NCI-H345 treated with DMSO at 0.1 percent for 48 hours (cell line): ENCODE measurements around the gene TRABD2B.

Source experiments
- DNase-seq: peaks from one replicate; lab custom pipeline; 2025; ENCODE audit not compliant: unreplicated experiment; lab: John Stamatoyannopoulos, UW

The TRABD2B gene

DNA sequence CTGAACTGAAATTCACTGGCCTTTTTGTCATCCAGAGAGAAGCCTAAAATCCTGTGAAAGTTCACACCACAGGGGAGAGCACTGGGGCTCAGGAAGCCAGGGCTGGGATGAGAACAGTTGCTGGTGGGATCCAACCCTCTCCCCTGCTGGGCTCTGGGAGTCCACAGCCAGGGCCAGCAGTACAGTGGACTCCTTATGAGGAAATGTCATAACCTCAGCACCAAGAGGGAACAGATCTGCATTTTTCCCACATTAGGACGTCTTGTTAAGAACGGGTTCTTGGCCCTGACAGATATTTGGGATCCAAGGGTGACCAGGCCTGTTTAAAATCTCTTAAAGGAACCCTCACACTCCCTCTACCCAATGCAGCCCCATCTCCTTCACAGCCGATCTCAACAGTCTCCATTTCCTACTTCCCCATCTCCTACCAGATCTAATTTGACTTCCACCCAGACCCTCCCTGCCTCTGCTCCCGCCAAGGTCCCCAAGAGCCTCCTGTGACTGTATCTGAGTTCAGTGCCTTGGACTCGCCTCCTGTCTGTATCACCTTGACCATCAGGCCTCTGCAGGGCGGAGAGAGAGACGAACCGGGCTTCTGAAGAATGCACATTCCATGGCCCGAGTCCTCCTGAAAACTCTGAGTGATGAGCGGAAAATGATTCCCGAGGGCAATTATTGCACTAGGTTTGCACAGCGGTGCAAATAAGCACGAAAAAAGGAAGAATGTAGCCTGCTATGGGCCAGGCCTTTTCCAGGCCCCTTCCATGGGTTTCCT, 159.9 kb downstream of the TRABD2B start:
- DNase-seq = no peak

DNA sequence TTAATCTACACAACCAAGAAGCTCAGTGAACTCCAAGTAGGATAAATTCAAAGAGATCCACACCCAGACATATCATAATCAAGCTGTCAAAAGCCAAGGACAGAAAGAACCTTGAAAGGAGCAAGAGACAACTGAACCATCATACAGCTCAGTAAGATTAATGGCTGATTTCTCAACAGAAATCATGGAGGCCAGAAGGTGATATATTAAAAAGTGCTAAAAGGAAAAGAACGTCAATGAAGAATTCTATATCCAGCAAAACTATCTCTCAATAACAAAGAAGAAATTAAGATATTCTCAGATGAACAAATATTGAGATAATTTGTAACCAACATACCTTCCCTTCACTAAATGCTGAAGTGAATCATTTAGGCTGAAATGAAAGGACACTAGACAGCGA, 161.8 kb downstream of the TRABD2B start:
- no peak for DNase-seq

GRCh38 chr1:47834326-47834725, 162.9 kb downstream of the TRABD2B start:
- no peak for DNase-seq

- DNase-seq = no peak
These were observed 166.4 kb downstream of the TRABD2B start for GRCh38 chr1:47830641-47831333.

GRCh38 chr1:47830021-47830420, 167.2 kb downstream of the TRABD2B start:
- no peak for DNase-seq

DNA sequence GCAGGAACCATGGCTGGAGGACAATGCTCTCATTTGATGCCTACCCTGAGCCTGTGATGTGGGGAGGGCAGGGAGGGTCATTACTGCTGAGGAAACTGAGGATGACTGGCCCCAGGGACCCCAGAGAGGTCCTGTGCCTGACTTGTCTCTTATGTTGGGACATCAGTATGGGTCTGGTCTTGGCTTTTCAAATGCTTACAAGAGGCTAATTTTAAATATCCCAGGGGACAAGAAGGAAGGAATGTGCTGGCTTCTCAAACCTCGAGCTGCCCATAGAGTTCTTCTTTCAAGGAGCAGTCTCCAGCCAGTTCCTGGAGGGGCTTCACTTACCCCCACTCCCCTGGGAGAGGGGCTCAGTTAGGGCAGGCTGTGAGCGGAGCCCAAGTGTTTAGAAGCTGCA, 168.2 kb downstream of the TRABD2B start:
- no peak for DNase-seq

DNA sequence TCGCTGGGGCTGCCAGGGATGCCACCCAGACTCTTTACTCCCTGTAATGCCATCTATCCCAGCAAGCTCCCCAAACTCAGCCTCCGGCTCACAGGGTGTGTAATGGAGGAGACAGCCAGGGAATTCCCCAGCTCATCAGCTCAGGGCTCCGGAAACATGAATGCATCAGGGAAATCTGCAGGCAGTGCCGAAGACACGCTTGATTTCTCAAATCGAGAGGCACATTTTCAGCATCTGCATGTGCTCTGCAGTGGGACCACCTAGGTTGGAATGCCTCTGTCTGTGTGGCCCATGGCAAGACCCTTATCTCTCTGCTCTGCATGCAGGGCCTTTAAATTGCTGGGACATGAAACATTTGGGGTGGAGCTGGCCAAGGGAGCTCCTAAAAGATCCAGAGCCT, 170.1 kb downstream of the TRABD2B start:
- DNase-seq = no peak

DNA sequence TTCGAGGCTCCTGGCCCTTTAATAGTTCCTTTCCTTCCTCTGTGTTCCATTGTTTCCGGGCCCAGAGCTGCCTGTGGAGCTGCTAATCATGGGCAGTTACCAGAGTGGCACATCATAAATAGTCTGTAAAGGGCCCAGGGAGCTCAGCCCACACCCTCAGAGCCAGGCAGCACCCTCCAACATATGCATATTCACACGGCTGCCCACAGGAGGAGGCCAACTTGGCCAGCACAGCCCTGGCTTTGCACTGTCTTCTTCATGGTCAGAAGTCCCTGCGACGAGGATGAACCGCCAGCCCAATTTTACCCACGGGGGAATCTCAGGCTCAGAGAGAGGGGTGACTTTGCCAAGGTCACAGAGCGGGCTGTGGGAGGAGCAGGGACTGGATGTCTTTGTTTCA, 172.5 kb downstream of the TRABD2B start:
- DNase-seq = no peak

- no peak for DNase-seq
These were observed 172.9 kb downstream of the TRABD2B start for GRCh38 chr1:47824297-47824696.

DNA sequence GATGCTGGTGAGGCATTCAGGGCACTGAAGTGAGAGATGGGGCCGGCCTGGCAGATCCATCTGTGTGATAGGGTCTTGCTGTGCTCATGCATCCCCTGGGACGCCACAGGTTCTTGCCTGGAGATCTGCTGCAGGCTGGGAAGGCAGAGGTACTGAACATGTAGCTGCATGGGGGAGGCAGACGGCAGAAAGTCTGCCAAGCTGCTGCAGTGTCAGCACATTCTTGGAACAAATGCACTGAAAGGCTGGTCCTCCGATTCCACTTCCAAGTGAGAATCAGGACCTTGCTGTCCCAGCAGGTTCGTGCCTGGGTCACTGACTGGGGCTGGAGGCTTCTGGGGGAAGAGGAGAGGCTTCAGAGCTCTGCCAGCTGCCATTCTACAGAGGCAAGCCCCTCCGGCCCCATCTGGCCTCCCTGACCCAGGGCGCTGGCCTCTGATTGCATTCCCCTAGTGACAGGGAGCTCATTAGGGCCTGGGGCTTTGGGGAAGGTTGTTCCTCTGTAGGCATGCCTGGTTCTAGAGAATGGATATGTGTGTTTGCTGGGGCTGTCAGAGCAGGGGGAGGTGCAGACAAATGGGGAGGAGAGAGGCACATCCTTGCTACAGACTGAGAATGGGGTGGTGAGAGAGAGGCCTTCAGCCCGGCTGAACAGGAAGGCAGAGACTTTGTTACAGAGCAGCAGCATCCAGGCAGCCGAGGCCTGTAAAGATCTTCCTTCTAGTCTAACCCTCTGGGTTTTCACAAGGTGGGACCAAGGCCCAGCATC, 174.0 kb downstream of the TRABD2B start:
- DNase-seq = no peak

- no peak for DNase-seq
These were observed 175.4 kb downstream of the TRABD2B start for GRCh38 chr1:47821760-47822159.

DNA sequence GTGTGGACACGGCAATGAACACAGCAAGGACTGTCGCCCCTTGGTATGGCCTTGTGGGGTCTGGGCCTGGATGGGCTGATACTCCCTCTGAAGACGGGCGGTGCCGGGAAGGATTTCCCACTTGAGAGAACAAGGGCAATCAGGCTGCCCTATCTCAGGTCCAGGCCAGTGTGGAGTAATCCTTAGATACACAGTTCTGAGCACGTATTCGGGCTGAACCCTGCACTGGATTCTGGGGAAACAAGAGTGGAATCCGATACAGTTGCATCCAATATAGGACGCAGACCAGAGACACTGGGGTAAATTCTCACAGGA, 177.7 kb downstream of the TRABD2B start:
- no peak for DNase-seq

DNA sequence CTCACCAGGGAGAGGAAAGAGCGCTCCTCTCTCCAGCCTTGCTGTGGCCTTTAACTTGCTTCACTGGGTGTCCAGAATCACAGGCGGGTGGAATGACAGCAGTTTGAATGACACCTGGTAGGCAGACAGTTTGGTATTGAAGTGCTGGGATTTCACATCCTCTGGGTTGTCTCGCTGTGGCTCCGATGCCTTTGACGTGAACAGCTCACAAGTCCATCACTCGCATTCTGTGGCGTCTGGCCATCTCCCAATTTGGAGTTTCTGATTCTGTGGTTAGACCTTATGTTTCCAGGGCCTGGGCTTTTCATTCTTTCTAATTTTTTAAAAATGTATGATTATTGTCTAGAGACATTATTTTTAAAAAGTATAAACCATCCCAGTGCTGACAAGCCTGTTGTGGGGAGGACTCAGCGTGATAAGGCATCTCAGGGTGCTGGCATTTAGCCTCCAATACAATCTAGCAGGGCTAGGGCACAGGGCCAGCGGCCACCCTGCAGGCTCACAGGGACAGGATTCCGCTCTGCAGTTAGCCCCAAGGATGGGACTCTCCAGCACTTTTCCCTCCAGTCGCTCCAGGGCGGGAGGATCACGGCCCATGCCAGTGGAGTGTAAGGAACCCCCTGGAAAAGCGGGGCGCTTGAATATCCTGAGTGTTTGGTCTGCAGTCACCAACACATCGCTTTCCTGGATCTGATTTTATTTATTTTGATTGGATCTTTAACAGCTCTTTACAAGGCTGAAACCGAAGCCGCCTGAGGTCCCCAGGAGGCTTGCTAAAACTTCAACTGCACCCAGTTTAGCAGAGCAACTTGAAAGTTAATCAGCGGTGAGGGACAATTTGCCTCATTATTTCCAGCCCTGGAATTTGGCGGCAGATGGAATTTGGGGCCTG, 178.3 kb downstream of the TRABD2B start:
- no peak for DNase-seq

DNA sequence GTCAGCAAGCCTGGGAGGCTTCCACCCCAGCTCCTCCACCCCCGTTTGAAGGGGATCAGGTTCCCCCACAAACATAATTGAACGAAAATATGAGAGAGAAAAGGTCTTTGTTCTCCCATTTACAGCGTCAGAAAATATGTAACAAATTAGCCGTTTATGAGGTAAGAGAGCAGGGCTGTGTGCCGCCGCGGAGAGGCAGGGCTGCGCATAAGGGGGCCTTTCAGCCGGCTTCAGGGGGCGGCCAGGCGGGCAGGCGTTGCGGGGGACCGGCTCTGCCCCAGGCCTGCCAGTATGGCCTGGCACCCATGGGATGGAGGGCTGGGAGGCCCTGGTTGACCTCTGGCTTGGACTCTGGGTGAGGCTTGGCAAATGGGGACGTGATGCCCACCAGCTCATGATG, 179.3 kb downstream of the TRABD2B start:
- DNase-seq = no peak

DNA sequence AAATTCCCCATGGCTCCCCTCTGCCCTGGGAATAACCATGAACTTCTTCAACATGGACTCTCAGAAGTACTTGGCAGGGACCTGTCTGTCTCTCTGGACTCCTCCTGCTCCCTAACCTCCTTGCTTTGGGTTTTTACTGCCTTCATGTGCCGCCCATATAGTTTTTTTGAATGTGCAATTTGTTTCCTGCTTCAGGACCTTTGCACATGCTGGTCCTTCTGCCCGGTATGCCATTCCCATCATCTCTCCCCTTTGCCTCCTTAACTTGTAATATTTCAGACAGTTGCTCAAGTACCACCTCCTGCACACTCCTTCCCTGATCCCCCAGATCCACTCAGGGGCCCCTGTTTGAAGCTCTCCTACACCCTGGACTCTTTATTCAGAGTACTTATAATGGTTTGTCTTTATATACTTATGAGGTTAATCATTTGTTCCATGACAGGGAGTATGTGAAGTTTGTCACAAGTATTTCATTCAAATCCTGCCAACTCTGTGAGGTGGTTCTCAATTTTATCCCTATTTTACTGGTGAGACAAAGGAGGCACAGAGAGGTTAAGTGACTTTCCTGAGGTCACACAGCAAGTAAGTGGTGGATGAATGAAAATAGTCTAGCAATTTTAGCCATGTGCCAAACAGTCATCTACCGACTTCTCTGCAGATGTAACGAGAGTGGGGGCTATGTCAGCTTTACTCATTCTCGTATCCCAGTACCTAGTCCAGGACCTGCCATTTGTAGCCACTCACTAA, 180.7 kb downstream of the TRABD2B start:
- no peak for DNase-seq

- DNase-seq = no peak
These were observed 182.4 kb downstream of the TRABD2B start for GRCh38 chr1:47814612-47815395.

- no peak for DNase-seq
These were observed 183.2 kb downstream of the TRABD2B start for GRCh38 chr1:47813970-47814369.

DNA sequence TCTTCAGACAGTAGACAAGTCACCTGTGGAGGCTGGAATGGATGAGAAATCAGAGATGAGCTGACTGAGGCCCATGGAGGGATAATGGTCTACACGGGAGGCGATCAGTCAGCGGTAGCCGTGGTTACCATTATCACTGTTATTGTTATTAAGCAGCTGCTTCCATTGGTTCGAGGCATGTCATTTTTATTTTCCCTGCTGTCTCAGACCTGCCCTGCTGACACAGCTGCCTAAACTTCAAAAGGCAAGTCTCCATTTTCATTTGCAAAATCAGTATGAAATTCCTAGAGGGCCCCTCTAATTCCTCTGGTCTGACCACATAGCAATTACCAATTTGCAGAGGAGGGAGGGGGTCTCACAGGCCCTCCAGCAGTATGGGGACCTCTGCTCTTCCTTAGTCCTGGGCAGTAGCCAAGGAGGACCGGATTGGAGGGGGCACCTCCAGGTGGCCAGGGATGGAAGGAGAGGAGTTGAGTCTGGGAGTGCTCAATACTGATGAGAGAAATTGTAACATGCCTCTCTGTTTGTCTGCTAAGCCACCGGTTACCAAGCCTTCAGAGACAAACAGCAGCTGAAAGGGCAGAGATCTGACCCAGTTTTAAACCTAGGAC, 184.2 kb downstream of the TRABD2B start:
- no peak for DNase-seq

DNA sequence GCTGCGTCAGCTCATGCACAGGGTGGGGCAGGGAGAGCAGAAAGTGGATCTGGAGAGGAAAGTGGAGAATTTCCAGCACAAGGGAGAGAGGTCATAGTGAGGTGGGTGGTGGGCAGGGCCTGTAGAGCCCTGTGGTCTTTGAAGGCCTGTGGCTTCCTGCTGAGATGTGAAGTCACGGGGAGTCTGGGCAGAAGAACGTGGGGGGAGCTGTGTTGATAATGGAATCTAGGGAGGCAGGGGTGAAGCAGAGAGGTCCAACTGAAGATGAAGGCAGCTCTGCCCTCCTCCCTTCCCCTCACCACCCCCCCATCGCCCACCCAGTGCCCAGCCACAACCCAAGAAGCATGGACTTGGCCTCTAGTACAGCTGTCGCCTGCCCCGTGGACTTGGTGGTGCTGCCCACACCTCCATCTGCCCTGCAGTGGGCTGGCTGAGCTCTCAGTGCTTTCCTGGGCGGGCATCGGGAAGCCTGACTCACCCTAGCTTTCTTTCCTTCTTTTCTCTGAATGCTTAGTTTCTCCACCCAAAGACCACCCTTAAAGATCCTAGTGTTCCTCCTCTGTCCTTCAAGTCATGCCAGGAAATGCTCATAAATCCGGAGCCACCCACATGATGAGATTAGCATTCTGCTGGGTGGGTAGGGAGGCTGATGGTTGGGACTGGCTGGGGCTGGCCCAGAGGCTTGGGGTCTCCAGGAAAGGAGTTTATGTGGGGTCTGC, 186.1 kb downstream of the TRABD2B start:
- DNase-seq = no peak
